Measurements from ENCODE around the gene CCNI.

The CCNI gene

GRCh38 chr4:77022560-77023179 lies 53.1 kb downstream of the CCNI start:
- H2AFZ ChIP-seq (ENCODE audit: low read depth), result no peak overlapping the region
- H3K4me1 ChIP-seq (ENCODE audit: low read depth, poor library complexity, severe bottlenecking), result peaks cover 42% of the 10 kb centered on the region
- TF ChIP-seq CTCF (conservative IDR thresholded peaks at IDR 0.05; ENCODE audit: low read depth, low read length), result no peak
- no peak overlapping the region for H3K27ac ChIP-seq
- H3K27me3 ChIP-seq (ENCODE audit: insufficient read depth, low read depth), result no peaks in the 10 kb centered on the region
- H4K20me1 ChIP-seq (ENCODE audit: insufficient read depth), result no peaks in the 10 kb centered on the region
- no peak overlapping the region for H3K4me2 ChIP-seq
- no peak overlapping the region for H3K9ac ChIP-seq
- H3K36me3 ChIP-seq (ENCODE audit: insufficient read depth), result peaks cover 2% of the 10 kb centered on the region; the same call in 1 of the 2 replicates
- H3K4me3 ChIP-seq (IDR thresholded peaks at IDR 0.05; ENCODE audit: insufficient read depth, low read depth, low read length), result no peak overlapping the region
- H3K79me2 ChIP-seq (ENCODE audit: insufficient read depth, low read depth), result no peaks in the 10 kb centered on the region

GRCh38 chr4:77021614-77022089 lies 54.1 kb downstream of the CCNI start:
- H3K79me2 ChIP-seq (ENCODE audit: insufficient read depth, low read depth), result no peaks in the 10 kb centered on the region
- H3K4me2 ChIP-seq, result no peak overlapping the region
- no peaks in the 10 kb centered on the region for H3K27me3 ChIP-seq (ENCODE audit: insufficient read depth, low read depth)
- H3K36me3 ChIP-seq (ENCODE audit: insufficient read depth), result peaks cover 2% of the 10 kb centered on the region; the same call in 1 of the 2 replicates
- no peak overlapping the region for H3K27ac ChIP-seq
- TF ChIP-seq CTCF (conservative IDR thresholded peaks at IDR 0.05; ENCODE audit: low read depth, low read length), result no peak
- no peak overlapping the region for H3K4me3 ChIP-seq (IDR thresholded peaks at IDR 0.05; ENCODE audit: insufficient read depth, low read depth, low read length)
- H2AFZ ChIP-seq (ENCODE audit: low read depth), result no peak overlapping the region
- no peaks in the 10 kb centered on the region for H4K20me1 ChIP-seq (ENCODE audit: insufficient read depth)
- peaks cover 34% of the 10 kb centered on the region for H3K4me1 ChIP-seq (ENCODE audit: low read depth, poor library complexity, severe bottlenecking)
- no peak overlapping the region for H3K9ac ChIP-seq

GRCh38 chr4:77020017-77020416 lies 55.8 kb downstream of the CCNI start:
- Histone ChIP-seq H2AFZ (ENCODE audit: low read depth) (no peak overlapping the region), H3K27me3 (ENCODE audit: insufficient read depth, low read depth) (no peaks in the 10 kb centered on the region), H3K9ac (no peak overlapping the region), H3K4me2 (no peak overlapping the region), H3K4me3 (IDR thresholded peaks at IDR 0.05; ENCODE audit: insufficient read depth, low read depth, low read length) (no peak overlapping the region), H3K36me3 (ENCODE audit: insufficient read depth) (peaks cover 2% of the 10 kb centered on the region; the same call in 1 of the 2 replicates), H4K20me1 (ENCODE audit: insufficient read depth) (no peaks in the 10 kb centered on the region), H3K4me1 (ENCODE audit: low read depth, poor library complexity, severe bottlenecking) (peaks cover 17% of the 10 kb centered on the region), H3K79me2 (ENCODE audit: insufficient read depth, low read depth) (no peaks in the 10 kb centered on the region), H3K27ac (no peak overlapping the region)
- no peak for TF ChIP-seq CTCF (conservative IDR thresholded peaks at IDR 0.05; ENCODE audit: low read depth, low read length)

GRCh38 chr4:77015390-77015789 lies 60.4 kb downstream of the CCNI start:
- H3K4me1 ChIP-seq (ENCODE audit: low read depth, poor library complexity, severe bottlenecking), result peaks cover 9% of the 10 kb centered on the region

More at GRCh38 chr4:77015390-77015789, 60.4 kb downstream of the CCNI start:
- Histone ChIP-seq H3K79me2 (ENCODE audit: insufficient read depth, low read depth) (no peaks in the 10 kb centered on the region), H3K36me3 (ENCODE audit: insufficient read depth) (no peaks in the 10 kb centered on the region; the same call in 1 of the 2 replicates), H3K4me2 (no peak overlapping the region), H3K27ac (no peak overlapping the region), H3K4me3 (IDR thresholded peaks at IDR 0.05; ENCODE audit: insufficient read depth, low read depth, low read length) (no peak overlapping the region), H3K9ac (no peak overlapping the region), H2AFZ (ENCODE audit: low read depth) (no peak overlapping the region), H4K20me1 (ENCODE audit: insufficient read depth) (no peaks in the 10 kb centered on the region), H3K27me3 (ENCODE audit: insufficient read depth, low read depth) (no peaks in the 10 kb centered on the region)
- TF ChIP-seq CTCF (conservative IDR thresholded peaks at IDR 0.05; ENCODE audit: low read depth, low read length), result no peak
